Upper lobe of right lung (tissue), 1 donor: Measurements from ENCODE around the gene LTBP2. TPM values are rescaled to one million over a fixed set of nuclear protein-coding genes. Genes with fewer than 3 reads are reported as not detected.

Experiments
- ATAC-seq: fragments of 200-7000 bp; cut with Tn5 transposase; one replicate; pipeline ENCODE4 v1.9.1; 2020; ENCODE audit warnings: mild to moderate bottlenecking, moderate library complexity
- DNase-seq: peaks from one replicate; pipeline ENCODE4 v3.0.0-alpha.2; 2020
- H3K27ac ChIP-seq: fragments of 200-600 bp; one replicate; pipeline ENCODE4 v1.8.0; 2022
- H3K27me3 ChIP-seq: fragments of 200-600 bp; one replicate; pipeline ENCODE4 v1.8.0; 2022; ENCODE audit warnings: mild to moderate bottlenecking
- H3K36me3 ChIP-seq: fragments of 200-600 bp; one replicate; pipeline ENCODE4 v1.8.0; 2022
- H3K4me1 ChIP-seq: fragments of 200-600 bp; one replicate; pipeline ENCODE4 v1.8.0; 2022
- H3K4me3 ChIP-seq: fragments of 200-600 bp; one replicate; pipeline ENCODE4 v1.8.0; 2022; ENCODE audit warnings: mild to moderate bottlenecking
- H3K9me3 ChIP-seq: fragments of 200-600 bp; one replicate; pipeline ENCODE4 v1.8.0; 2022
- intact Hi-C: fragments of 100-400 bp; cut with DNase I; formaldehyde crosslinking; loops from one replicate; pipeline ENCODE4 v1.11.0; 2022
- total RNA-seq: library from RNA; stranded (reverse); fragmentation: NEBNext Ultra II Directional; extraction: Animal tissue kit (Norgen Biotek cat#: 25700); gene quantifications from one replicate; pipeline ENCODE4 v1.2.1, GENCODE V29; 2021
- TF ChIP-seq, protein P1 (sequence below): fragments of 200-600 bp; IDR thresholded peaks from one replicate; pipeline ENCODE4 v1.8.0; 2022; ENCODE audit warnings: antibody characterized with exemption
- donor health status: DM: no; HTN: yes; CAD: no; lungs with severe emphysema.

The LTBP2 gene
- total RNA-seq, 1 donor from 2014 or later = 117 TPM

- Histone ChIP-seq H3K4me3 (no peak overlapping the region), H3K9me3 (no peaks in the 10 kb centered on the region), H3K36me3 (no peaks in the 10 kb centered on the region), H3K27me3 (no peaks in the 10 kb centered on the region), H3K4me1 (peaks cover 11% of the 10 kb centered on the region), H3K27ac (no peak overlapping the region)
- TF ChIP-seq, protein P1, sequence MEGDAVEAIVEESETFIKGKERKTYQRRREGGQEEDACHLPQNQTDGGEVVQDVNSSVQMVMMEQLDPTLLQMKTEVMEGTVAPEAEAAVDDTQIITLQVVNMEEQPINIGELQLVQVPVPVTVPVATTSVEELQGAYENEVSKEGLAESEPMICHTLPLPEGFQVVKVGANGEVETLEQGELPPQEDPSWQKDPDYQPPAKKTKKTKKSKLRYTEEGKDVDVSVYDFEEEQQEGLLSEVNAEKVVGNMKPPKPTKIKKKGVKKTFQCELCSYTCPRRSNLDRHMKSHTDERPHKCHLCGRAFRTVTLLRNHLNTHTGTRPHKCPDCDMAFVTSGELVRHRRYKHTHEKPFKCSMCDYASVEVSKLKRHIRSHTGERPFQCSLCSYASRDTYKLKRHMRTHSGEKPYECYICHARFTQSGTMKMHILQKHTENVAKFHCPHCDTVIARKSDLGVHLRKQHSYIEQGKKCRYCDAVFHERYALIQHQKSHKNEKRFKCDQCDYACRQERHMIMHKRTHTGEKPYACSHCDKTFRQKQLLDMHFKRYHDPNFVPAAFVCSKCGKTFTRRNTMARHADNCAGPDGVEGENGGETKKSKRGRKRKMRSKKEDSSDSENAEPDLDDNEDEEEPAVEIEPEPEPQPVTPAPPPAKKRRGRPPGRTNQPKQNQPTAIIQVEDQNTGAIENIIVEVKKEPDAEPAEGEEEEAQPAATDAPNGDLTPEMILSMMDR = no peak
- peak; percentile 50 for DNase-seq
- no peak for ATAC-seq
- intact Hi-C loops = no loop called here
Measured at GRCh38 chr14:74645756-74646470, 33.9 kb upstream of the LTBP2 start.

DNA sequence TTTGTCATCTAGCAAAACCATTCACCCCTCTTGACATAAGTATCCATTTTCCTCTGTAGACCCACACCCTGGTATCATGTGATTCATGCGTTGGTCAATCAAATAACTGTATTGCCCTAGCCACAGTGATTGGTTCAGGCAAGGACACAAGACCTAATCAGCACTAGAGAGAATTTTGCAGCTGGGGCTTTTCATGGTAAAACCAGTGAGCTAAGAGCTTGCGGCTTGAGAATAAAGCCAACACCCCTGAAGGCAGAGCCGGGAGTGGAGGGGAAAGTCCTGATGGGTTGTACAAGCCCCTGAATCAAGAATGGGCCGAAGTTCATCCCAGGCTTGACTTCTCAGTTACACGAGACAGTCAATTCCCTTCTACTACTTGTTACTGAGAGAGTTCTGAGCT, 33.2 kb upstream of the LTBP2 start:
- Histone ChIP-seq H3K4me3 (no peak overlapping the region), H3K27ac (no peak overlapping the region), H3K27me3 (no peaks in the 10 kb centered on the region), H3K9me3 (no peaks in the 10 kb centered on the region), H3K36me3 (no peaks in the 10 kb centered on the region), H3K4me1 (peaks cover 11% of the 10 kb centered on the region)
- TF ChIP-seq, protein P1 = no peak
- DNase-seq (peak; percentile 2), ATAC-seq (no peak)
- intact Hi-C loops = no loop called here

DNA sequence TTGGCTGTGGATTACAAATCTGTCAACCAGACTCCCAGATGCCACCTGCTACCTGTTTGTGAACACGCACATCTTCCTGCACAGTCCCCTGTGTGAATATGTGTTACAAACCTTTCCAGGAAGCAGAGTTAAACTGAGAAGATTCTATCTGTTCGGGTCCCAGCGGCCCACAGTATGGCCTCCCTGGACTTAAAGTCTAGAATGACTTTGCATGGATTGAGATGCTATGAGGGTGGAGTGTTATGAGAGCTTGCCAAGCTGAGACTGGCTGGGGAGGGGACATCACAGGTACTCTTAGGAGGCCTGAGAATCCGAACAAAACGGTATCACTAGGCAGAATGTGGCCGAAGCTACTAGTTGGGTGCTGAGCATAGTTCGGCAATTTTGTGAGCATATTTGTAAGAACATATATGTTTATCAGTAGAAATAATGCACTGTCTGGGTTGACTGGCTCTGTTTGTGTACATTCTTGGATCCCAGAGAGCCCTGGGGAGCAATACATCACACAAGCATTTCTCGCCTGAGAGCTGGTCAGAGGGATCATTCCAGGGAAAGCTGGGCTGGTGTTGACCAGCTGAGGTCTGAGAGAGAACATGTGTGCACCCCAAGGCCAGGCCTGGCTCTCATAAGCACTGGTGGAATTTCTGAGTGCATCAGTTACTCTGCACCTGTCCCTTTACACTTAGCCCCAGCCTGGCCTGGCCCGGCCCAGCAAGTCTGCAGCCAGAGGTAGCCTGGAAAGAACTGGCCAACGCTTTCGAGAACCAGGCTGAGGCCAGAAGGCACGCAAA, 29.8 kb upstream of the LTBP2 start:
- Histone ChIP-seq H3K27ac (no peak overlapping the region), H3K4me1 (no peaks in the 10 kb centered on the region), H3K4me3 (no peak overlapping the region), H3K9me3 (no peaks in the 10 kb centered on the region), H3K27me3 (no peaks in the 10 kb centered on the region), H3K36me3 (no peaks in the 10 kb centered on the region)
- DNase-seq = no peak
- intact Hi-C loops = no loop called here
- ATAC-seq = no peak
- TF ChIP-seq, protein P1 = no peak

GRCh38 chr14:74638966-74639365, 26.9 kb upstream of the LTBP2 start:
- H3K4me3 ChIP-seq = no peak overlapping the region
- TF ChIP-seq, protein P1 = no peak
- H3K36me3 ChIP-seq = no peaks in the 10 kb centered on the region
- H3K4me1 ChIP-seq = no peaks in the 10 kb centered on the region
- no peak for DNase-seq
- no peaks in the 10 kb centered on the region for H3K27me3 ChIP-seq
- no peak overlapping the region for H3K27ac ChIP-seq
- H3K9me3 ChIP-seq = no peaks in the 10 kb centered on the region
- ATAC-seq = no peak
- intact Hi-C loops = no loop called here

DNA sequence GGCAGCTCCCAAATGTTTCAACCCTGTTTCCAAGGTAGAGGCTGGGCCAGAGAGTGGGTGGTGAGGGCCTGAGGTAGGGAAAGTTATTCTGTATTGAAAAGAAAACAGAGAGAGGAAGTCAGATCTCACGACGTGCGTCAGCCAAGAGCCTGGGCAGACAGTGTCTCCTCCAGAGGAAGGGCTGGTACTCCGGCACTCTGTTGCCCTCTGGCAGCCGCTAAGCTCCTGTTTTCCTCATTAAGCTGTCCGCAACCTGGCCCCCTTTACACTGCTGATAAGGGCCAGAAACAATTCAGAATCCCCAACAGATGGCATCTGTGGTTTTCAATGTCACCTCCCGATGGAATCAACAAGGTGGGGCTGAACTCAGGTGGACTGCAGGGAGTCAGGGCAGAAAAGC, 26.0 kb upstream of the LTBP2 start:
- TF ChIP-seq, protein P1 = no peak
- Histone ChIP-seq H3K27me3 (no peaks in the 10 kb centered on the region), H3K4me3 (no peak overlapping the region), H3K4me1 (no peaks in the 10 kb centered on the region), H3K36me3 (no peaks in the 10 kb centered on the region), H3K27ac (no peak overlapping the region), H3K9me3 (no peaks in the 10 kb centered on the region)
- DNase-seq (no peak), ATAC-seq (no peak)
- intact Hi-C loops = no loop called here
